Progenitor cell of endocrine pancreas (in vitro differentiated cells): ENCODE data around the gene EXOC3L1. TPM values are rescaled to one million over a fixed set of nuclear protein-coding genes. Genes with fewer than 3 reads are reported as not detected.

ENCODE experiments used
- DNase-seq: peaks from one replicate; pipeline ENCODE4 v3.0.0; 2021; ENCODE audit warnings: low spot score; ENCODE audit not compliant: unreplicated experiment
- H3K27ac Mint-ChIP-seq: 2 replicates; pipeline ENCODE4 v1.8.0; 2021; ENCODE audit warnings: mild to moderate bottlenecking, moderate library complexity, mixed read lengths
- H3K27me3 Mint-ChIP-seq: 2 replicates; pipeline ENCODE4 v1.8.0; 2021; ENCODE audit warnings: mixed read lengths
- H3K36me3 Mint-ChIP-seq: 2 replicates; pipeline ENCODE4 v1.8.0; 2022; ENCODE audit warnings: mixed read lengths; ENCODE audit not compliant: insufficient read depth
- H3K4me1 Mint-ChIP-seq: 2 replicates; pipeline ENCODE4 v1.8.0; 2021; ENCODE audit warnings: low read depth, mixed read lengths
- H3K4me3 Mint-ChIP-seq: 2 replicates; pipeline ENCODE4 v1.8.0; 2021; ENCODE audit warnings: low read depth, mild to moderate bottlenecking, moderate library complexity, mixed read lengths
- H3K9me3 Mint-ChIP-seq: 2 replicates; pipeline ENCODE4 v1.8.0; 2021; ENCODE audit warnings: low read depth, mixed read lengths
- total RNA-seq: library from RNA; stranded (reverse); gene quantifications from 2 replicates; pipeline ENCODE4 v1.2.1, GENCODE V29; 2021
- TF ChIP-seq, protein P1 (sequence below): fragments of 200-600 bp; sonication (generic); IDR thresholded peaks from one replicate; pipeline ENCODE4 v1.5.0; 2021; ENCODE audit warnings: antibody characterized with exemption, mild to moderate bottlenecking; ENCODE audit not compliant: unreplicated experiment

Gene EXOC3L1
- total RNA-seq, 1 donor from 2014 or later: not detected

DNA sequence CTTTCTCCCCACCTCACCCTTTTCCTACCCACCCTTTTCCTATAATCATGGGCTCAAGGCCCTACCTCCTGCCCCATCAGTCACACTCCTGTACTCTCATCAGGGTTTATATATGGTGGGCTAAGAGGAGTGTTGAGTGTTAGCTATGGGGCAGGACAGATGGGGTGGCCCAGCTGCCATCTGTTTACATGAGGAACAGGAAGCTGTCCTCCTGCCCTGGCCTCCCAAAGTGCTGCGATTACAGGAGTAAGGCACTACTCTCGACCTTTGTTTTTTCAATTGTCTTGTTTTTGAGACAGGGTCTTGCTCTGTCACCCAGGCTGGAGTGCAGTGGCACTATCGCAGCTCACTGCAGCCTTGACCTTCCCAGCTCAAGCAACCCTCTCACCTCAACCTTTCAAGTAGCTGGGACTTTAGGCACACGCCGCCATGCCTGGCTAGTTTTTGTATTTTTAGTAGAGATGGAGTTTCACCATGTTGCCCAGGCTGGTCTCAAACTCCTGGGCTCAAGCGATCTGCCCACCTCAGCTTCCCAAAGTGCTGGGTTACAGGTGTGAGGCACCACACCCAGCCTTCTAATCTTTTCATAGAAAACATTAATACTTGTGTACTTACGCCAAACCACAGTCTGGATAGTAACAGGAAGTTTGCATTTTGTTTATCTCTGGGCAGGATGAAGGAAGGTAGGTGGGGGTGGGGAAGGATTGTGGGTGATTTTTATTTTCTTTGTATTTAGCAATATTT lies 31.9 kb downstream of the EXOC3L1 start:
- Mint-ChIP-seq H3K4me1 (peaks cover 4% of the 10 kb centered on the region), H3K4me3 (peak overlapping the region; percentile 56), H3K9me3 (no peaks in the 10 kb centered on the region), H3K36me3 (no peaks in the 10 kb centered on the region), H3K27ac (no peak overlapping the region), H3K27me3 (peaks cover 81% of the 10 kb centered on the region)
- TF ChIP-seq, protein P1, sequence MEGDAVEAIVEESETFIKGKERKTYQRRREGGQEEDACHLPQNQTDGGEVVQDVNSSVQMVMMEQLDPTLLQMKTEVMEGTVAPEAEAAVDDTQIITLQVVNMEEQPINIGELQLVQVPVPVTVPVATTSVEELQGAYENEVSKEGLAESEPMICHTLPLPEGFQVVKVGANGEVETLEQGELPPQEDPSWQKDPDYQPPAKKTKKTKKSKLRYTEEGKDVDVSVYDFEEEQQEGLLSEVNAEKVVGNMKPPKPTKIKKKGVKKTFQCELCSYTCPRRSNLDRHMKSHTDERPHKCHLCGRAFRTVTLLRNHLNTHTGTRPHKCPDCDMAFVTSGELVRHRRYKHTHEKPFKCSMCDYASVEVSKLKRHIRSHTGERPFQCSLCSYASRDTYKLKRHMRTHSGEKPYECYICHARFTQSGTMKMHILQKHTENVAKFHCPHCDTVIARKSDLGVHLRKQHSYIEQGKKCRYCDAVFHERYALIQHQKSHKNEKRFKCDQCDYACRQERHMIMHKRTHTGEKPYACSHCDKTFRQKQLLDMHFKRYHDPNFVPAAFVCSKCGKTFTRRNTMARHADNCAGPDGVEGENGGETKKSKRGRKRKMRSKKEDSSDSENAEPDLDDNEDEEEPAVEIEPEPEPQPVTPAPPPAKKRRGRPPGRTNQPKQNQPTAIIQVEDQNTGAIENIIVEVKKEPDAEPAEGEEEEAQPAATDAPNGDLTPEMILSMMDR: no peak
- no peak for DNase-seq

DNA sequence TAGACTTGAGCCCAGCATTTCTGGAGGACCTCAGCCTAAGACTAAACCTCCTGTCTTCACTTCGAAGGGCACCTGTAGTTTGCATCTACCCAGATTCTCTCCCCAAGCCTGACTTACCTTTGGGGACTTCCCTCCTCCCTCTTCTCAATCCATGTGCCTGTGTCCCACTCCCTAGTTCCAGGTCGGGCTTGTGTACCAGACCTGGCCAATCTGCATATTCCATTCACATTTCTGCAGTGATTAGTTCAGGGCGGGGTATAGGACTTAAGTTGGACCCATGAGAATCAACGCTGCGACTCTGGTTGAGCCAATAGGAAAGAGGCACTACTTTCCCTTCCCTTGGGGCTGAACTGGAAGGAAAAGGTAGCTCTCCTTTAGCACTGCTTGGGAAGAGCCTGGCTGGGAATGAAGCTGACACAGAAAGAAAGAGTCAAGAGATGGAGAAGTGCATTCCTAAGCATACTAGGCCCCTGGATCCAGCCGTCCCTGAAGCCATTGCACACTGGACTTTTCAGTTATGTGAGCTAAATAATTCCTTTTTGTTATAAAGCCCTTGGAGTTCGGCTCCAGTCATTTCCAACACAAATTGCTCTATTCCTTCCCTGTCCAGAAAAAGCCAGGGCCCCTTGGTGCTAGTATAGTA lies 32.7 kb downstream of the EXOC3L1 start:
- peaks cover 84% of the 10 kb centered on the region for H3K27me3 Mint-ChIP-seq
- no peaks in the 10 kb centered on the region for H3K9me3 Mint-ChIP-seq
- no peak overlapping the region for H3K4me3 Mint-ChIP-seq
- no peak for DNase-seq
- TF ChIP-seq, protein P1: no peak
- H3K36me3 Mint-ChIP-seq: no peaks in the 10 kb centered on the region
- no peak overlapping the region for H3K27ac Mint-ChIP-seq
- H3K4me1 Mint-ChIP-seq: peaks cover 4% of the 10 kb centered on the region

DNA sequence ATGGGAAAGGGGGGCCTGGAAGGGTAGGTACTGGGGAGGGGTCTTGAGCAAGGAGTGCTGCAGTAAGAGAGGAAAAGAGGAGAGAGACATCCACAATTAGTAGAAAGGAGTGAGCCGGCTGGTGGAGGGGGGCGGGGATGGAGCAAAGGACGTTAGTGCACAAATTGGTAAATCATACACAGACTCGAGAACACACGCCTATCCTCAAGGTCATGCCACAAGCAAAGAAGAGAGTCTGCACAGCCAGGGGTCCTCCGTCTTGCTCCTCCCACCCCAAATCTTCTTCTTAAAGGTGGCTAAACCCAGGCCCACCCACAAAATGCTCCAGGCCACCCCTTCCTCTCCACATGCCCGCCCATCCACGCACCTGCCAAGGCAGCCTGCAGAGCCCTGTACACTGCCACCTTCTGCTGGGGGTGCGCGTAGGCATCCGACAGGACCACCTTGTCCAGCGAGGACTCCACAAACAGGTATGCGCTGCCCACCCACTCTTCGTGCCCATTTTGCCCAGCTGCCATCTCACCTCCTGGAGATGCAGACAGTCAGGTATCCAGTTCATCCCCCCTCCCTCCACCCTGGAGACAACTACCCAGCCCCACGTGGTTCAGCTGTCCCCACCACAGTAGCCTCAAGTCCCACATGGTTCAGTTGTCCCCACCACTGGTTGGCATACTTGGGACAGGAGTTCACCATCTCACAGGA lies 33.6 kb downstream of the EXOC3L1 start:
- H3K27ac Mint-ChIP-seq: no peak overlapping the region

DNA sequence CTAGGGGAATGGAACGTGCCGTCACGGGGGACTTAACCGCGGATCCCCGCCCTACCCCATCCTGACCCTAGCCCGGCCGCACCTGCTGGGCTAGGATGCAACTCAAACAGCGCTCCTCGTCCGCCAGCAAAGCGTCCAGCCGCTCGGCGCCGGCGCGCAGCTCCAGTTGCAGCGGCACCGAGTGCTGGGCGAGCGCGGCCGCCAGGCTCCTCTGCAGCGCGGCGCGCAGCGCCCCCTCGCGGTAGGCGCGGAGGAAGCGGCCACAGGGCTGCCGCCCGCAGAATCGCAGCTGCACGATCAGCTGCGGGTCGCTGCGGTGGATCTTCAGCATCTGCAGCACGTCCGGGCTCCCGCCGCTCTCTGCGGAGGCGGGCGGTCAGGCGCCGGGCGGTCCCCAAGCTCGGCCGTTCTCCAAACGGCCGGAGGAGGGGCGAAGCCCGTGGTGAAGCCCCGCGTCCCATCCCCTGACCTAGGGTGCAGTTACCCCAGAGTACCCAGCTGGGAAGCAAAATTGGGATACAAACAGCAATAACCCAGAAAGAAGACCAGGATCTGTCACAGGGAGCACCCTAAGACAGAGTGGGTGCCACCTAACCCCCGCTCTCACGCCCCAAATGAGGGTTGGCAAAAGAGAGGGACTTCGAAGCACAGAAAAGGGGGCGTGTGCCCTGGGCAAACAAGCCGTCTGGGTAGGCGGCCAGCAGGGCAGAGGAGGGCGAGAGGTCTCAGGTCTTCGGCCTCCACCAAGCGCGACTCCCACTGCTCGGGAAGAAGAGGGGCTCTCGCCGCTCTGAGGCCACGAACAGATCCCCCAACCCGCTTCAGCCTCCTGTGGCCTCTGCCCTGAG lies 34.4 kb downstream of the EXOC3L1 start:
- no peaks in the 10 kb centered on the region for H3K9me3 Mint-ChIP-seq
- peaks cover 5% of the 10 kb centered on the region for H3K4me1 Mint-ChIP-seq
- H3K4me3 Mint-ChIP-seq: peak overlapping the region; percentile 65
- H3K27ac Mint-ChIP-seq: no peak overlapping the region
- H3K27me3 Mint-ChIP-seq: peaks cover 79% of the 10 kb centered on the region
- TF ChIP-seq, protein P1: peak; percentile 99
- H3K36me3 Mint-ChIP-seq: no peaks in the 10 kb centered on the region
- peak; percentile 80 for DNase-seq

More for the DNA sequence above, 33.6 kb downstream of the EXOC3L1 start:
- H3K9me3 Mint-ChIP-seq: no peaks in the 10 kb centered on the region
- H3K4me3 Mint-ChIP-seq: no peak overlapping the region
- H3K36me3 Mint-ChIP-seq: no peaks in the 10 kb centered on the region
- TF ChIP-seq, protein P1: no peak
- peaks cover 83% of the 10 kb centered on the region for H3K27me3 Mint-ChIP-seq
- no peak for DNase-seq
- H3K4me1 Mint-ChIP-seq: peaks cover 4% of the 10 kb centered on the region
